ENCODE results near the gene LRRFIP1. TPM values are rescaled to one million over a fixed set of nuclear protein-coding genes. Genes with fewer than 3 reads are reported as not detected.

The LRRFIP1 gene
- total and polyA plus RNA-seq, 7 donors = 42.3 to 108 (median 91.9) TPM

- intact Hi-C loops (cut with DNase I) = loop anchor here (1.0 to 5.0 kb wide), 3 partner anchors 72 to 75 kb away; no protein-coding TSS in a partner anchor
- no peaks in the 10 kb centered on the region for H3K36me3 ChIP-seq (ENCODE audit: insufficient read depth in 1 of 2, low read depth in 1 of 2)
- no peaks in the 10 kb centered on the region for H3K9me3 ChIP-seq
- no peaks in the 10 kb centered on the region for H3K27me3 ChIP-seq (ENCODE audit: insufficient read depth in 3 of 3, low read length in 2 of 3)
- peak overlapping the region; percentile 93 for H3K27ac ChIP-seq
- TF ChIP-seq, protein P1, sequence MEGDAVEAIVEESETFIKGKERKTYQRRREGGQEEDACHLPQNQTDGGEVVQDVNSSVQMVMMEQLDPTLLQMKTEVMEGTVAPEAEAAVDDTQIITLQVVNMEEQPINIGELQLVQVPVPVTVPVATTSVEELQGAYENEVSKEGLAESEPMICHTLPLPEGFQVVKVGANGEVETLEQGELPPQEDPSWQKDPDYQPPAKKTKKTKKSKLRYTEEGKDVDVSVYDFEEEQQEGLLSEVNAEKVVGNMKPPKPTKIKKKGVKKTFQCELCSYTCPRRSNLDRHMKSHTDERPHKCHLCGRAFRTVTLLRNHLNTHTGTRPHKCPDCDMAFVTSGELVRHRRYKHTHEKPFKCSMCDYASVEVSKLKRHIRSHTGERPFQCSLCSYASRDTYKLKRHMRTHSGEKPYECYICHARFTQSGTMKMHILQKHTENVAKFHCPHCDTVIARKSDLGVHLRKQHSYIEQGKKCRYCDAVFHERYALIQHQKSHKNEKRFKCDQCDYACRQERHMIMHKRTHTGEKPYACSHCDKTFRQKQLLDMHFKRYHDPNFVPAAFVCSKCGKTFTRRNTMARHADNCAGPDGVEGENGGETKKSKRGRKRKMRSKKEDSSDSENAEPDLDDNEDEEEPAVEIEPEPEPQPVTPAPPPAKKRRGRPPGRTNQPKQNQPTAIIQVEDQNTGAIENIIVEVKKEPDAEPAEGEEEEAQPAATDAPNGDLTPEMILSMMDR (IDR thresholded peaks at IDR 0.05) = no peak
- no peak for DNase-seq
- 68 to 77% (median 69%) methylated on average over 8 of the region's 8 CpGs for WGBS, 3 donors
- no peak overlapping the region for H3K4me3 ChIP-seq
- peaks cover 79% of the 10 kb centered on the region for H3K4me1 ChIP-seq
- no peak for ATAC-seq
Observed at GRCh38 chr2:237672731-237673129, 45.3 kb downstream of the LRRFIP1 start.

- peak; percentile 62 to 67 (median 62) for ATAC-seq
- peak; percentile 68 to 77 for DNase-seq
- Histone ChIP-seq H3K9me3 (no peaks in the 10 kb centered on the region), H3K27me3 (ENCODE audit: insufficient read depth in 3 of 3, low read length in 2 of 3) (no peaks in the 10 kb centered on the region), H3K36me3 (ENCODE audit: insufficient read depth in 1 of 2, low read depth in 1 of 2) (no peaks in the 10 kb centered on the region), H3K4me3 (peak overlapping the region; percentile 46), H3K27ac (peak overlapping the region; percentile 93), H3K4me1 (peaks cover 83% of the 10 kb centered on the region)
- WGBS, 3 donors = 27 to 40% (median 27%) methylated on average over 39 of the region's 39 CpGs
- intact Hi-C loops (cut with DNase I) = loop anchor here (1.0 to 5.0 kb wide), 3 partner anchors 71 to 76 kb away; no protein-coding TSS in a partner anchor
- TF ChIP-seq, protein P1 (IDR thresholded peaks at IDR 0.05) = peak; percentile 79
Observed at GRCh38 chr2:237673130-237674001, 46.0 kb downstream of the LRRFIP1 start.

DNA sequence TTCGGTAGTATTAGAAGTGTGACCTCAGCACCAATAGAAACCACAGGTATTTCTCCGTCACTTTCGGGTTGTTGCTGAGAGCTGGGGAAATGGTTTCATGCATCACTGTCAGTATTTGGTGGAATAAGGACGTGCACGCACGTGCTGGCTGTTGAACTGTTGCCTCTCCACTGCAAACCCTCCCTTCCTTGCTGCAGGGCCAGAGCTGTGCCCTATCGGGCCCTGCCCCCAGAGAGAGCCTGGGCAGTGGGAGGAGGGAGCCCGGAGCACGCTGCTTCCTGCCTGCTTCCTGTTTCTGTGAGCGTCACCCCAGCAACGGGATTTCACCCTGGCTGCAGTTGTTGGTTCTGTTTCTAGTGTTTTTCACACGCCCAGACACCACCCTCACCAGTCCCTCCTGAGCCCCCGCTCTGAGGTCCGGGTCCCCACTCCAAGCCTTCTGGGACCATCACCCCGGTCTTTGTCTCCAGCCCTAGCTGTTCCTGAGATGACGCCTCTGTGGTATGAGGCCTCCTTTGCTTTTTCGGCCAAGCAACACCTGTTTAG is 47.4 kb downstream of the LRRFIP1 start:
- DNase-seq (peak; percentile 81 to 87), ATAC-seq (peak; percentile 69 to 77 (median 75))
- Histone ChIP-seq H3K4me1 (peaks cover 80% of the 10 kb centered on the region), H3K4me3 (peak overlapping the region; percentile 54), H3K27ac (peak overlapping the region; percentile 93), H3K27me3 (ENCODE audit: insufficient read depth in 3 of 3, low read length in 2 of 3) (no peaks in the 10 kb centered on the region), H3K9me3 (no peaks in the 10 kb centered on the region), H3K36me3 (ENCODE audit: insufficient read depth in 1 of 2, low read depth in 1 of 2) (no peaks in the 10 kb centered on the region)
- 6 to 13% (median 7%) methylated on average over 17 of the region's 17 CpGs for WGBS, 3 donors
- intact Hi-C loops (cut with DNase I) = loop anchor here in 1 of 2 donors (5.0 kb wide), 2 partner anchors 78 to 163 kb away; no protein-coding TSS in a partner anchor
- TF ChIP-seq, protein P1 (IDR thresholded peaks at IDR 0.05) = peak; percentile 7

GRCh38 chr2:237675316-237675715 is 47.9 kb downstream of the LRRFIP1 start:
- no peaks in the 10 kb centered on the region for H3K9me3 ChIP-seq
- H3K36me3 ChIP-seq (ENCODE audit: insufficient read depth in 1 of 2, low read depth in 1 of 2) = no peaks in the 10 kb centered on the region
- intact Hi-C loops (cut with DNase I) = loop anchor here in 1 of 2 donors (5.0 kb wide), 1 partner anchor 163 kb away; no protein-coding TSS in a partner anchor
- peak overlapping the region; percentile 93 for H3K27ac ChIP-seq
- no peaks in the 10 kb centered on the region for H3K27me3 ChIP-seq (ENCODE audit: insufficient read depth in 3 of 3, low read length in 2 of 3)
- TF ChIP-seq, protein P1 (IDR thresholded peaks at IDR 0.05) = no peak
- WGBS, 3 donors = 17 to 35% (median 23%) methylated on average over 5 of the region's 5 CpGs
- H3K4me3 ChIP-seq = peak overlapping the region; percentile 54
- ATAC-seq (no peak), DNase-seq (no peak)
- H3K4me1 ChIP-seq = peaks cover 75% of the 10 kb centered on the region

Measured in psoas muscle (tissue), 8 donors.